Astrocyte (in vitro differentiated cells and primary cell): Measurements from ENCODE around the gene CTCFL. TPM values are rescaled to one million over a fixed set of nuclear protein-coding genes. Genes with fewer than 3 reads are reported as not detected.

Experiments
- DNase-seq: peaks from one replicate; pipeline ENCODE4 v3.0.0-alpha.2; 2010; ENCODE audit warnings: low read depth
- FAIRE-seq: peaks from 2 replicates; lab custom pipeline; 2011; peaks lifted over from hg19 to GRCh38; lab: Jason Lieb, UNC
- H2AFZ ChIP-seq: 2 replicates; pipeline ENCODE4 v1.6.0; 2012; ENCODE audit warnings: low read depth, low read length, inconsistent platforms
- H3K27ac ChIP-seq: 2 replicates; pipeline ENCODE4 v1.5.1; 2011; ENCODE audit warnings: low read depth, low read length, inconsistent platforms
- H3K27me3 ChIP-seq: 2 replicates; pipeline ENCODE4 v1.6.0; 2011; ENCODE audit warnings: low read length, inconsistent platforms; ENCODE audit not compliant: insufficient read depth
- H3K36me3 ChIP-seq: 2 replicates; pipeline ENCODE4 v1.5.1; 2011; ENCODE audit warnings: low read length, inconsistent platforms; ENCODE audit not compliant: insufficient read depth
- H3K4me1 ChIP-seq: 2 replicates; pipeline ENCODE4 v1.5.1; 2011; ENCODE audit warnings: low read length, inconsistent platforms; ENCODE audit not compliant: insufficient read depth
- H3K4me2 ChIP-seq: 2 replicates; pipeline ENCODE4 v1.6.0; 2012; ENCODE audit warnings: low read length, inconsistent platforms
- H3K4me3 ChIP-seq: 2 replicates; pipeline ENCODE4 v1.5.1; 2011; ENCODE audit warnings: low read depth, mild to moderate bottlenecking, low read length, inconsistent platforms; ENCODE audit not compliant: insufficient read depth
- H3K79me2 ChIP-seq: 2 replicates; pipeline ENCODE4 v1.6.0; 2012; ENCODE audit warnings: mild to moderate bottlenecking, low read length, inconsistent platforms; ENCODE audit not compliant: insufficient read depth
- H3K9ac ChIP-seq: 2 replicates; pipeline ENCODE4 v1.6.0; 2012; ENCODE audit warnings: mild to moderate bottlenecking, low read length, inconsistent platforms
- H3K9me3 ChIP-seq: 2 replicates; pipeline ENCODE4 v1.5.1; 2012; ENCODE audit warnings: low read depth, mild to moderate bottlenecking, low read length, inconsistent platforms; ENCODE audit not compliant: insufficient read depth
- H4K20me1 ChIP-seq: 2 replicates; pipeline ENCODE4 v1.6.0; 2012; ENCODE audit warnings: low read length, inconsistent platforms; ENCODE audit not compliant: insufficient read depth
- H3K27ac Mint-ChIP-seq: one replicate; pipeline ENCODE4 v1.8.0; 2021; ENCODE audit warnings: mild to moderate bottlenecking, mixed read lengths; ENCODE audit not compliant: unreplicated experiment
- H3K27me3 Mint-ChIP-seq: one replicate; pipeline ENCODE4 v1.8.0; 2021; ENCODE audit warnings: low read depth, mixed read lengths; ENCODE audit not compliant: unreplicated experiment
- H3K36me3 Mint-ChIP-seq: one replicate; pipeline ENCODE4 v1.8.0; 2021; ENCODE audit warnings: low read depth, mixed read lengths; ENCODE audit not compliant: unreplicated experiment
- H3K4me1 Mint-ChIP-seq: one replicate; pipeline ENCODE4 v1.8.0; 2021; ENCODE audit warnings: low read depth, mixed read lengths; ENCODE audit not compliant: unreplicated experiment
- H3K4me3 Mint-ChIP-seq: one replicate; pipeline ENCODE4 v1.8.0; 2021; ENCODE audit warnings: mild to moderate bottlenecking, moderate library complexity, mixed read lengths; ENCODE audit not compliant: unreplicated experiment
- H3K9me3 Mint-ChIP-seq: one replicate; pipeline ENCODE4 v1.8.0; 2021; ENCODE audit warnings: mild to moderate bottlenecking, mixed read lengths; ENCODE audit not compliant: unreplicated experiment
- EZH2 ChIP-seq: IDR thresholded peaks from 2 replicates; pipeline ENCODE4 v1.6.1; 2012; ENCODE audit warnings: mild to moderate bottlenecking, low read length, inconsistent platforms; ENCODE audit not compliant: insufficient read depth
- total RNA-seq: library from RNA; stranded (reverse); gene quantifications from 2 replicates; pipeline ENCODE4 v1.2.1, GENCODE V29; 2021
- TF ChIP-seq, protein P1 (sequence below): IDR thresholded peaks from 2 replicates; pipeline ENCODE4 v1.5.1; 2011; ENCODE audit warnings: low read depth, mild to moderate bottlenecking, inconsistent platforms, low read length, moderate library complexity; ENCODE audit not compliant: insufficient read depth

Gene CTCFL
- total RNA-seq, 1 donor from 2014 or later, result not detected

DNA sequence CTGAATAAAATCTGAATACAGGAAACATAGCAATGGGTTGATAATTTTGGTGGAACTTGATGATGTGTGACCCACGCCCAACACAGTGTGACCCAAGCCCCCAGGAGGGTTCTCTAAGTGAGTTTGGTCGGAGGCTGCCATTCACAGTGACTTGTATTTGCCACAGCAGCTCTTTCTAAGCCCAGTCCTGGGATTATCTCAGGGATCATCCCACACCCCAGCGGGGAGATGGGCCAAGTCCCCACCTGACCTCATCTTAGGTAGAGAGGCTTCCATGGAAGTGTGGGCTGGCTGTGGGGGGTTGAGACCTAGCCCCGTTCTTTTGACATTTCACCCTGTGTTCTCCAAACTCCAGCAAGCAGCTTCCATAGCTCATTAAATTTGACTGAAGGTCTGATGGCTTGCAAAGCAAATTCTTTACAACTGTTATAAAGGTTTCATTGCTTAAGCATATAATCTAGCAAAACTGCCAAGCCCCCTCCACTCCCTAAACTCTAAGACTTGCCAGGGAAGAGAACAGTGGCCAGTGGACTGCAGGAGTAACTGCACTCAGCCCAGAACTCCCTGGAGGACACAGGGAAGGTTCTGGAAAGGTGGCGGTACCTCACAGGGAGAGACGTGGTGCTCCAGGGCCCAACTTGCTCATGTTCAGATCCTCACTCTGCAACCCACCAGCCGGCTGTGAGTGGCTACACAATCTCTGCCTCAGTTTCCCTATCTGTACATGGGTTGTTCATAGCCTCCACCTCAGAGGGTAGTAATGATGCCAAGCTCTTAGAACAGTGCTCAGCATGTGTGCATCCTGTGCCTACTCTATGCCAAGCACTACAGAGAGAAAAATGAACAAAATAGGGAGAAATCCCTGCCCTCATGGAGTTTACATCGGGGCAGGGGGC is 35.0 kb upstream of the CTCFL start:
- Histone ChIP-seq H3K36me3 (no peaks in the 10 kb centered on the region), H3K27me3 (peaks cover 35% of the 10 kb centered on the region), H3K27ac (no peak overlapping the region), H2AFZ (no peak overlapping the region), H3K4me1 (no peaks in the 10 kb centered on the region), H3K79me2 (no peaks in the 10 kb centered on the region), H3K9me3 (no peaks in the 10 kb centered on the region), H3K4me2 (no peak overlapping the region), H3K9ac (no peak overlapping the region), H4K20me1 (no peaks in the 10 kb centered on the region), H3K4me3 (no peak overlapping the region)
- Mint-ChIP-seq H3K27ac (no peak overlapping the region), H3K9me3 (peaks cover 9% of the 10 kb centered on the region), H3K36me3 (no peaks in the 10 kb centered on the region), H3K27me3 (peaks cover 72% of the 10 kb centered on the region), H3K4me3 (no peak overlapping the region), H3K4me1 (peaks cover 6% of the 10 kb centered on the region)
- DNase-seq (no peak), FAIRE-seq (no peak)
- no peak for TF ChIP-seq EZH2
- TF ChIP-seq, protein P1, sequence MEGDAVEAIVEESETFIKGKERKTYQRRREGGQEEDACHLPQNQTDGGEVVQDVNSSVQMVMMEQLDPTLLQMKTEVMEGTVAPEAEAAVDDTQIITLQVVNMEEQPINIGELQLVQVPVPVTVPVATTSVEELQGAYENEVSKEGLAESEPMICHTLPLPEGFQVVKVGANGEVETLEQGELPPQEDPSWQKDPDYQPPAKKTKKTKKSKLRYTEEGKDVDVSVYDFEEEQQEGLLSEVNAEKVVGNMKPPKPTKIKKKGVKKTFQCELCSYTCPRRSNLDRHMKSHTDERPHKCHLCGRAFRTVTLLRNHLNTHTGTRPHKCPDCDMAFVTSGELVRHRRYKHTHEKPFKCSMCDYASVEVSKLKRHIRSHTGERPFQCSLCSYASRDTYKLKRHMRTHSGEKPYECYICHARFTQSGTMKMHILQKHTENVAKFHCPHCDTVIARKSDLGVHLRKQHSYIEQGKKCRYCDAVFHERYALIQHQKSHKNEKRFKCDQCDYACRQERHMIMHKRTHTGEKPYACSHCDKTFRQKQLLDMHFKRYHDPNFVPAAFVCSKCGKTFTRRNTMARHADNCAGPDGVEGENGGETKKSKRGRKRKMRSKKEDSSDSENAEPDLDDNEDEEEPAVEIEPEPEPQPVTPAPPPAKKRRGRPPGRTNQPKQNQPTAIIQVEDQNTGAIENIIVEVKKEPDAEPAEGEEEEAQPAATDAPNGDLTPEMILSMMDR, result no peak

DNA sequence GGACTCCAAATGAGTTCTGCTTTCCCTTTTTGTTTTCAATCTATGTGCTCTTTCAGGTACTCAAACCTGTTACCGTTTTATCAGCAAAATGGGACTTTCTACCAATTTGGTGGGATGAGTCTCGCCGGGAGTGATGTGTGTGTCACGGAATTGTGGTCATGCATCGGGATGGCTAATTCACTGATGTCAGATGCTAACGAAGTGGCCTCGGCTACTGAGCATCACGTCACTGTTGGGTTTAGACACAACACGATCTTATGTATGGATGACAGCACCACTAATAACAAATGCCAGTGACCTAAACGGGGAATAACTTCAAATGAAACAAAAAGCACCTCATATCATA is 34.3 kb upstream of the CTCFL start:
- Histone ChIP-seq H3K9me3 (no peaks in the 10 kb centered on the region), H3K36me3 (no peaks in the 10 kb centered on the region), H3K4me2 (no peak overlapping the region), H4K20me1 (no peaks in the 10 kb centered on the region), H3K27me3 (peaks cover 42% of the 10 kb centered on the region), H3K79me2 (no peaks in the 10 kb centered on the region), H2AFZ (no peak overlapping the region), H3K9ac (no peak overlapping the region), H3K4me1 (no peaks in the 10 kb centered on the region), H3K27ac (no peak overlapping the region), H3K4me3 (no peak overlapping the region)
- peaks cover 6% of the 10 kb centered on the region for H3K4me1 Mint-ChIP-seq
- peaks cover 7% of the 10 kb centered on the region for H3K9me3 Mint-ChIP-seq
- DNase-seq (no peak), FAIRE-seq (no peak)
- no peak overlapping the region for H3K4me3 Mint-ChIP-seq
- TF ChIP-seq EZH2, result no peak
- TF ChIP-seq, protein P1, result no peak
- H3K27ac Mint-ChIP-seq, result no peak overlapping the region
- H3K27me3 Mint-ChIP-seq, result peaks cover 69% of the 10 kb centered on the region
- H3K36me3 Mint-ChIP-seq, result no peaks in the 10 kb centered on the region
